NCI-H1694 treated with DMSO at 0.1 percent for 48 hours (cell line): ENCODE results near the gene BLZF1.
"Not testable (repeated sequence)": the region's sequence is repeated elsewhere in the genome, so short reads cannot be mapped to it uniquely, and the experiment has no call there.

ENCODE experiments used
- DNase-seq: peaks from one replicate; lab custom pipeline; 2025; lab: John Stamatoyannopoulos, UW

The BLZF1 gene

GRCh38 chr1:169367686-169368405 lies at the start of gene BLZF1, which contains the start of gene NME7:
Gene BLZF1 (plus strand): TSS chr1:169368195. CDS start chr1:169369523, 1,328 bp downstream.
Gene NME7 (minus strand): TSS chr1:169367797. CDS start chr1:169367710, 87 bp downstream.
- DNase-seq, result peak; percentile 94

GRCh38 chr1:169318536-169319244 lies 49.3 kb upstream of the BLZF1 start:
- peak; percentile 57 for DNase-seq

DNA sequence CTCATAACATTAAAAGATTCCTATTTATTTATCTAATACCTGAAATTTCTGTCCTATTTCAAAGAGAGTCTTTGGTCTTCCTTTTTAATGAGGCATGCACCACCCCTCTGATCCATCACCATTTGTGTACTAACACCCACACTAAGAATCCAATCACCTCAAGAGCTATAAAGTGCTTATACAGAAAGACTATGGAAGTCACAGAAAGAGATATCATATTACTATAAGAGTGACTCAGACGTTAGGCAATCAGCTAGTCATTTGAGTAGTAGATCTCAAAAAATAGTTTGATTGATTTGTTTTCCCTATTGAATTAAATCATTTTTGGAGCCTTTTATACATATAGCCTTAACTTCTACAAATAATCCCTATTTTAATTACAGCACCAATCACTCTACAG lies 46.5 kb upstream of the BLZF1 start:
- no peak for DNase-seq

GRCh38 chr1:169322138-169322537 lies 45.9 kb upstream of the BLZF1 start:
- DNase-seq, result no peak

DNA sequence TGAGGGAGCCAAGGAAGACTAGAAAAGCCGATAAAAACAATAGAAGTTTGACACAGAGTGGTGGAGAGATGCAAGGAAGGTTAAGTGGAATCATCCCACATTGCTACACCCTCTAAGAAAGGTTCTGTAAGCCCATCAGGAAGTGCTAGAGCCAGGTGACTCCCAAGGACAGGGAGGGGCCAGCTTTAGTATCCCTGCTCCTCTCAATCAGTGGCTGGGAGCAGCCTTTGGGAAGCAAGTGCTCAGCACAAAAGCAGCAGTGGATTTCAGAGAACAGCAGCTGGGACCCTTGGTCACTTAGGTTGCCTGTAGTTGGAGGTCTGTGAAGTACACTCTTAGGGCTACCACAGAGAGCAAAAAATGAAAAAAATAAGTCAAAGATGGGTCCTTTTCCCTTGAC lies 42.9 kb upstream of the BLZF1 start:
- DNase-seq, result no peak

DNA sequence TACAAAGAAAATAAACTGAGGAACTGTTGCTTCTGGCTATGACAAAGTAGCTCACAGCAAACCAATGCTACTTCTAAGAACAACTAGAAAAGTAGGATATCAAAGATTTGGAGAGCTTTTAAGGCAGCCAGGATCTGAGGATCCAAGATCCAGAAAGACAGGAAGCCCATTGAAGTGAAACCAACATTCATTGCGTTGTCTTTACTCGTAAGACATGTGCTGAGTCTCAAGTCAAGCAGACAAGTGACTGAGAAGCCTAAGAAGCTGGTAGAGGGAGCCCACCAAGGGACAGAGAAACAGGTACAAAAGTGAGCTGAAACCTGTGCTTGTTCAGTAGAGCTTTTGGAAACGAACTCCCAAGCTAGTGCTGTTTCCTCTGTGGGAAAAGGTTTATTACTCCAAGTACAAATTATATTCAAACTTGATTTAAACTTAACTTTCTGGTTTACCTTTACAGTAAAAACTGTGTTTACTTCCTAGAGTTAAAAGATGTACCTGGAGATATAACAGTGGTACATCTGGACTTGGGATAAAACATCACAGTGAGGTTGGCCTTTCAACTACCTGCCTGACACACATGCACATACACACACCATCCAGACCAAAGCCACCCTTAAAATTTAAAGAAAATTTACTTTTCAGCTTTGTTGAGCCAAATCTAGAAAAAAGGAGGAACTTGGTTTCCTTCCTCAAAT lies 41.6 kb upstream of the BLZF1 start:
- no peak for DNase-seq

- DNase-seq, result no peak
Observed at GRCh38 chr1:169326956-169327268, 41.1 kb upstream of the BLZF1 start.

GRCh38 chr1:169327875-169328274 lies 40.1 kb upstream of the BLZF1 start:
- DNase-seq, result no peak

DNA sequence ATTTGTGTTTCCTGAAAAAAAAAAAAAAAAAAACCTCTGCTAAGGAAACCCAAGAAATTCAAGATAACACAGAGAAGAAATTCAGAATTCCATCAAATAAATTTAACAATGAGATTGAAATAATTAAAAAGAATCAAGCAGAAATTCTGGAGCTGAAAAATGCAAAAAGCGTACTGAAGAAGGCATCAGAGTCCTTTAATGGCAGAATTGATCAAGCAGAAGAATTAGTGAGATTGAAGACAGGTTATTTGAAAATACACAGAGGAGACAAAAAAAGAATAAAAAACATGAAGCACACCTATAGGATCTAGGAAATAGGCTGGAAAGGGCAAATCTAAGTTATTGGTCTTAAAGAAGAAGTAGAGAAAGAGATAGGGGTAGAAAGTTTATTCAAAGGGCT lies 38.6 kb upstream of the BLZF1 start:
- no peak for DNase-seq

- no peak for DNase-seq
Observed at GRCh38 chr1:169330927-169331326, 37.1 kb upstream of the BLZF1 start.

DNA sequence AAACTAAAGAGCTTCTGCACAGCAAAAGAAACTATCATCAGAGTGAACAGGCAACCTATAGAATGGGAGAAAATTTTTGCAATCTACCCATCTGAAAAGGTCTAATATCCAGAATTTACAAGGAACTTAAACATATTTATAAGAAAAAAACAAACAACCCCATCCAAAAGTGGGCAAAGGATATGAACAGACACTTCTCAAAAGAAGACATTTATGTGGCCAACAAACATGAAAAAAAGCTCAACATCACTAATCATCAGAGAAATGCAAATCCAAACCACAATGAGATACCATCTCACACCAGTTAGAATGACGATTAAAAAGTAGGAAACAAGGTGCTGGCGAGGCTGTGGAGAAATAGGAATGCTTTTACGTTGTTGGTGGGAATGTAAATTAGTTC lies 33.3 kb upstream of the BLZF1 start:
- DNase-seq, result not testable (repeated sequence)

DNA sequence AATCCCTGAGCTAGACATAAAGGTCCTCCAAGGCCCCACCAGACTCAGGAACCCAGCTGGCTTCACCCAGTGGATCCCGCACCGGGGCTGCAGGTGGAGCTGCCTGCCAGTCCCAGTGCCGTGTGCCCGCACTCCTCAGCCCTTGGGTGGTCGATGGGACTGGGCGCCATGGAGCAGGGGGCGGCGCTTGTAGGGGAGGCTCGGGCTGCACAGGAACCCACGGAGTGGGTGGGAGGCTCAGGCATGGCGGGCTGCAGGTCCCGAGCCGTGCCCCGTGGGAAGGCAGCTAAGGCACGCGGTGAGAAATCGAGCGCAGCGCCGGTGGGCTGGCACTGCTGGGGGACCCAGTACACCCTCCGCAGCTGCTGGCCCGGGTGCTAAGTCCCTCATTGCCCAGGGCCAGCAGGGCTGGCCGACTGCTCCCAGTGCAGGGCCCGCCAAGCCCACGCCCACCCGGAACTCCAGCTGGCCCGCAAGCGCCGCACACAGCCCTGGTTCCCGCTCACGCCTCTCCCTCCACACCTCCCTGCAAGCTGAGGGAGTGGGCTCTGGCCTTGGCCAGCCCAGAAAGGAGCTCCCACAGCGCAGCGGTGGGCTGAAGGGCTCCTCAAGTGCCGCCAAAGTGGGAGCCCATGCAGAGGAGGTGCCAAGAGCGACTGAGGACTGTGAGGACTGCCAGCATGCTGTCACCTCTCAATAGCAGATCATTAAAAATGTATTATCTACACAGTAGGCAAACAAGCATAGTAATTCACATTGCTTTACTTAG lies 30.9 kb upstream of the BLZF1 start:
- not testable (repeated sequence) for DNase-seq

GRCh38 chr1:169338617-169339016 lies 29.4 kb upstream of the BLZF1 start:
- DNase-seq, result no peak

DNA sequence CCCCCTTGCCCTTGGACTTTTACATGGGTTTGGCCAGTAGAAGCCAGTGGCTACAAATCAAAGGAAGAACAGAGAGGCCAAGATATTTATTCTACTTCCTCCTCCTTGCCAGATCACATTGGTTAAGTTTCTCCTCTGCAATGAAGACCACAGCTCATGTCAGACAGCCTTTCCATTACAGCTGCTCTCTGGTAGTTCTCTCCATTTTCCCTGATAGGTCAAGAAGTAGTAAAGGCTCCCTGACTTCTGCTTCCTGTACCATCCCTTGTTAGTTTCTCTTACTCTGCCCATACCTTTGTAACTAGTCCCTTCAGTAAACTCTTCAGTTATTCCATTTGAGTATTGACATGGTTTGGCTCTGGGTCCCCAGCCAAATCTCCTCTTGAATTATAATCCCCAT lies 28.2 kb upstream of the BLZF1 start:
- DNase-seq, result no peak

DNA sequence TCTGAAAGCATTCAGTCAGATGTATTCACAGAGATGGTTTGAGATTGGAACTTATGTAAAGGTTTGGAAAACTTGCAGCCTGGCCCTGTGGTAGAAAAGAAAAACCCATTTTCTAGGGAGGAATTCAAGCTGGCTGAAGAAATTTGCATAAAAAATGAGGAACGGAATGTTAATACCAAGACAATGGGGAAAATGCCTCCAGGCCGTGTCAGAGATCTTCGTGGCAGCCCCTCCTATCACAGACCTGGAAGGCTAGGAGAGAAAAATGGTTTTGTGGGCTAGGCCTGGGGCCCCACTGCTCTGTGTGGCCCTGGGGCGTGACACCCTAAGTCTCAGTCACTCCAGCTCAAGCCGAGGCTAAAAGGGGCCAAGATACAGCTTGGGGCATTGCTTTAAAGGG lies 27.1 kb upstream of the BLZF1 start:
- DNase-seq, result no peak

- not testable (repeated sequence) for DNase-seq
Observed at GRCh38 chr1:169342096-169342495, 25.9 kb upstream of the BLZF1 start.

DNA sequence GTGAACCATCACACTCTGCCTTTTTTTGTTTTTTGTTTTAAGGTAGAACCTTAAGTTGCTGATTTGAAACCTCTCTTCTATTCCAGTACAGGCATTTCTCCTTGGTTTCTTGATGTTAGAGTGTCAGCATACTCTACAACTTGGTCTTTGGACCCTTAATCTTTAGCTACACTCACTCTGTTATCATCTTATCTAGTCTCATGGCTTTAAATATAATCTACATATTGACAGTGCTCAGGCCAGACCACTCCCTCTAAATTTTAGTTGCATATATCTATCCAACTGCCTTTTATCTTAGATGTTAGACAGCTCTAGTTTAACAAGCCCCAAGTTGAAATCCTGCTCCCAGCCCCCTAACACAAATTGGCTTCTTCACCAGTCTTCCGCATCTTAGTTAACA lies 22.5 kb upstream of the BLZF1 start:
- DNase-seq, result no peak

DNA sequence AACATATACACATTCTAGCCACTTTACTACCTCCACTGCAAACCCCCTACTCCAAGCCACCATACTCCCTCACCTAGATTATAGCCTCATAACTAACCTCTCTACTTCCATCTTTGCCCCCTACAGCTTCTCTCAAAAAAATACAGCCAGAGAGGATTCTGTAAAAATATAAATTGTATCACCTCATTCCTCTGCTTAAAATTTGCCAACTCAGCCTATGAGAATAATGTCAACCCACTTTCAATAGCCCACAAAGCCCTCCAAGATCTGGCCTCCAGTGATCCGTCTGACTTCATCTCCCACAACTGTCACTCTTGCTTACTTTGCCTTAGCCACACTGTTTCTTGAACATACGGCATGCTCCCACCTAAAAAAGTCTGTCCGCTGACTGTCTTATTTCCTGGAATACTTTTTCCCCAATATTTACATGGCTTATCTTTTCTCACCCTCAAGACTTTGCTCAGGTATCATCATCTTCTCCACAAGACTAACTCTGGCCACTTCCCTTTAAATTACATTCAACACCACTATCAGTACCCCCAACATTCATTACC lies 21.9 kb upstream of the BLZF1 start:
- DNase-seq, result no peak

GRCh38 chr1:169347688-169348382 lies 20.2 kb upstream of the BLZF1 start:
- DNase-seq, result no peak

DNA sequence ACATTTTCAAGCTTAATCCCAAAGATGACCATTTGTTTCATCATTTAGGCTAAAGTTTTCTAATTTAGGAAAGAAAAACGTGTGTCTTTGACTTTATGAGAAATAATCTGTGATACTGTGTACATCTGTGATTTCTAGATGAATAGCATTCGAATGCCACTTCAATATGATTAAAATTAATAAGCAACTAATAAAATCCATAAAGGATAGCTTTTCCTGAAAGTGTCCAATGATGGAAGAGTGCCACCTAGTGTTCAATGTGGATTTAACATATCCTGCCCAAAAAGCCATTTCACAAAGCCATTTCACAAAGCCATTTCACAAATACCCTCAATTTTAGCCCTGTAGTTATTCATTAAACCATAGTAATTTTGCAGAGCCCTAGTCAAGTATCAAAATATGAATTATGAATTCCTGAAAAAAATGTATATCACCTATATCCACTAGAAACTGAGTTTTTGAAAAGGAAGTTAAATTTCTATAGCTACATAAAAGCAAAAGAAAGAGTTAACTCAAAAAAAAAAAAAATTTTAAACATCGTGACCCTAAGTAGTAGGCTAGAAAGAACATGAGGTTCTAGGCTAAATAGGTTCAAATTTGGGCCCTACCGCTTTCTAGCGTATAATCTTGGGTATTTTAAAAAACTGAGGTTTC lies 19.5 kb upstream of the BLZF1 start:
- DNase-seq, result peak; percentile 62

DNA sequence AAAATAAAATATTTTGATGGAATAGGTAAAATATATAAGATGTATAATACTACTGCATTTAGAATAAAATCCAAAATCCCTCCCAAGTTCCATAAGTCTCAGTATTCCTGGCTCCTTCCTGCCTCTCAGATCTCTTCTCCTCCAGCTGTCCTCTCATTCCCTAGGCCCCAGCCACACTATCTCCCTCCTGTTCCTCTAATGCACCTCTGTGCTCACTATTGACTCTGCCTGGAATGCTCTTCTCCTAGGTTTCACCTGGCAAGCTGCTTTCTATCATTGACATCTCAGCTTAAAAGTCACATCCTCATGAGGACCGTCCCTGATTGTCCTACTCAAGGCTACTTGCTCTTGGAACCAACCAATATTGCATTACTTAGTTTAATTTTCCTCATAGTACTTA lies 7.6 kb upstream of the BLZF1 start:
- DNase-seq, result no peak
